Measurements from ENCODE around the gene ANKRD7. TPM values are rescaled to one million over a fixed set of nuclear protein-coding genes. Genes with fewer than 3 reads are reported as not detected.

Gene ANKRD7, protein sequence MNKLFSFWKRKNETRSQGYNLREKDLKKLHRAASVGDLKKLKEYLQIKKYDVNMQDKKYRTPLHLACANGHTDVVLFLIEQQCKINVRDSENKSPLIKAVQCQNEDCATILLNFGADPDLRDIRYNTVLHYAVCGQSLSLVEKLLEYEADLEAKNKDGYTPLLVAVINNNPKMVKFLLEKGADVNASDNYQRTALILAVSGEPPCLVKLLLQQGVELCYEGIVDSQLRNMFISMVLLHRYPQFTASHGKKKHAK
- not detected for total RNA-seq
- long read RNA-seq, result 0 reads

DNA sequence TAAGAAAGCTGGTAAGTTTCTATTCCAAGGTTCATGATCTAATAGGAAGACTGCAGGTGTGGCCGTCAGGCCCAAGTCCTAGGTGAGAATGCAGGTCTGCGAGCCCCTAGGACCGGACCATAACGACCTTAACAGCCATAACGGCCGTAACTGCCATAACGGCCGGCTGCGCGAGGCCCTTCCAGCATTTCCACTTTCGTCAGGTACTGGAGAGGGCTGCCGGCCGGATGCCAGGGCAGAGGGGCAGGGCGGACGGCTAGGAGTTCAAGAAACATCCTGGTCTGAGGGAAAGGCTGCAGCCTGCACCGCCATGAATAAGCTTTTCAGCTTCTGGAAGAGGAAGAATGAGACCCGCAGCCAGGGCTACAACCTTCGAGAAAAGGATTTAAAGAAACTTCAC is at the start of gene ANKRD7:
ANKRD7 (plus strand) TSS at position 184 of the 400 bp plus-strand sequence; CDS start at position 311, 127 bp downstream.
- H3K36me3 ChIP-seq, result no peaks in the 10 kb centered on the region
- H3K27ac ChIP-seq, result no peak within 1 kb of the TSS
- H3K27me3 ChIP-seq, result no peaks in the 10 kb centered on the region
- no peaks in the 10 kb centered on the region for H3K4me1 ChIP-seq
- ATAC-seq, result no peak
- H3K4me3 ChIP-seq, result no peak within 1 kb of the TSS
- 66% methylated on average over 12 of the region's 18 CpGs for WGBS (ENCODE audit: insufficient coverage, low coverage, low lambda C conversion rate, missing lambda C conversion rate)
- no peak for DNase-seq
- TF ChIP-seq POLR2A (IDR thresholded peaks at IDR 0.05), result no peak
- TF ChIP-seq, protein P1, sequence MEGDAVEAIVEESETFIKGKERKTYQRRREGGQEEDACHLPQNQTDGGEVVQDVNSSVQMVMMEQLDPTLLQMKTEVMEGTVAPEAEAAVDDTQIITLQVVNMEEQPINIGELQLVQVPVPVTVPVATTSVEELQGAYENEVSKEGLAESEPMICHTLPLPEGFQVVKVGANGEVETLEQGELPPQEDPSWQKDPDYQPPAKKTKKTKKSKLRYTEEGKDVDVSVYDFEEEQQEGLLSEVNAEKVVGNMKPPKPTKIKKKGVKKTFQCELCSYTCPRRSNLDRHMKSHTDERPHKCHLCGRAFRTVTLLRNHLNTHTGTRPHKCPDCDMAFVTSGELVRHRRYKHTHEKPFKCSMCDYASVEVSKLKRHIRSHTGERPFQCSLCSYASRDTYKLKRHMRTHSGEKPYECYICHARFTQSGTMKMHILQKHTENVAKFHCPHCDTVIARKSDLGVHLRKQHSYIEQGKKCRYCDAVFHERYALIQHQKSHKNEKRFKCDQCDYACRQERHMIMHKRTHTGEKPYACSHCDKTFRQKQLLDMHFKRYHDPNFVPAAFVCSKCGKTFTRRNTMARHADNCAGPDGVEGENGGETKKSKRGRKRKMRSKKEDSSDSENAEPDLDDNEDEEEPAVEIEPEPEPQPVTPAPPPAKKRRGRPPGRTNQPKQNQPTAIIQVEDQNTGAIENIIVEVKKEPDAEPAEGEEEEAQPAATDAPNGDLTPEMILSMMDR (IDR thresholded peaks at IDR 0.05), result no peak
- H3K9me3 ChIP-seq, result no peaks in the 10 kb centered on the region
- intact Hi-C loops (cut with DNase I), result no loop called here

DNA sequence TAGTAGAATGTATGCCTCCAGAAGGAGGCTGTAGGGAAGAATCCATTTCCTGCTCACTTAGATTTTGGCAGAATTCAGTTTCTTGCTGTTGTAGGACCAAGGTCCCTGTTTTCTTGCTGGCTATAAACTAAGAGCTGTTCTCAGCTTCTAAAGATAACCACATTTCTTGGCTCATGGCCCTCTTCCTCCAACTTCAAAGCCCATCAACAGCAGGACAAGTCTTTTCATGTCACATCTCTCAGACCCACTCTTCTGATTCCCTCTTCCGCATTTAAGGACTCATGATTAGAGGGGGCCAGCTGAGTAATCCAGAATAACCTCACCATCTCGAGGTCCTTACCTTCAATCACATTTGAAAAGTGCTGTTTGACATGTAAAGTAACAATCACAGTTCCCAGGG is 48.8 kb upstream of the ANKRD7 start:
- DNase-seq (no peak), ATAC-seq (no peak)
- H3K36me3 ChIP-seq, result no peaks in the 10 kb centered on the region
- H3K27ac ChIP-seq, result no peak overlapping the region
- no peak overlapping the region for H3K4me3 ChIP-seq
- no peaks in the 10 kb centered on the region for H3K9me3 ChIP-seq
- intact Hi-C loops (cut with DNase I), result no loop called here
- WGBS (ENCODE audit: insufficient coverage, low coverage, low lambda C conversion rate, missing lambda C conversion rate), result 51% methylated on average over 2 of the region's 2 CpGs
- H3K27me3 ChIP-seq, result no peaks in the 10 kb centered on the region
- TF ChIP-seq, protein P1 (IDR thresholded peaks at IDR 0.05), result no peak
- no peak for TF ChIP-seq POLR2A (IDR thresholded peaks at IDR 0.05)
- no peaks in the 10 kb centered on the region for H3K4me1 ChIP-seq

DNA sequence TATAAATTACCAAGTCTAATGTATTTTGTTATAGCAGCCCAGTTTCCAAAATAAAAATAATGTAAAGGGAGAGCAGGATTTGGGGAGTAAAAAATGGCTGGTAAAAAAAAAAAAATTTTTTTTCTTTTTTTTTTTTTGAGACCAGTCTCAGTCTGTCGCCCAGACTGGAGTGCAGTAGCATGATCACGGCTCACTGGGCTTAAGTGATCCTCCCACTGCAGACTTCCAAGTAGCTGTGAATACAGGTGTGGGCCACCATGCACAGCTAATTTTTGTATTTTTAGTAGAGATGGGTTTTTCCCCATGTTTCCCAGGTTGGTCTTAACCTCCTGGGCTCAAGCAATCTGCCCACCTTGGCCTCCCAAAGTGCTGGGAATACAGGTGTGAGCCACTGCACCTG is 45.3 kb upstream of the ANKRD7 start:
- WGBS (ENCODE audit: insufficient coverage, low coverage, low lambda C conversion rate, missing lambda C conversion rate), result 60% methylated on average over 1 of the region's 2 CpGs
- DNase-seq (no peak), ATAC-seq (no peak)
- Histone ChIP-seq H3K9me3 (no peaks in the 10 kb centered on the region), H3K4me3 (no peak overlapping the region), H3K27me3 (no peaks in the 10 kb centered on the region), H3K4me1 (peaks cover 0 to 5% (median 2%) of the 10 kb centered on the region in 4 donors), H3K27ac (no peak overlapping the region), H3K36me3 (no peaks in the 10 kb centered on the region)
- intact Hi-C loops (cut with DNase I), result no loop called here
- TF ChIP-seq POLR2A (IDR thresholded peaks at IDR 0.05), result no peak
- TF ChIP-seq, protein P1 (IDR thresholded peaks at IDR 0.05), result no peak

DNA sequence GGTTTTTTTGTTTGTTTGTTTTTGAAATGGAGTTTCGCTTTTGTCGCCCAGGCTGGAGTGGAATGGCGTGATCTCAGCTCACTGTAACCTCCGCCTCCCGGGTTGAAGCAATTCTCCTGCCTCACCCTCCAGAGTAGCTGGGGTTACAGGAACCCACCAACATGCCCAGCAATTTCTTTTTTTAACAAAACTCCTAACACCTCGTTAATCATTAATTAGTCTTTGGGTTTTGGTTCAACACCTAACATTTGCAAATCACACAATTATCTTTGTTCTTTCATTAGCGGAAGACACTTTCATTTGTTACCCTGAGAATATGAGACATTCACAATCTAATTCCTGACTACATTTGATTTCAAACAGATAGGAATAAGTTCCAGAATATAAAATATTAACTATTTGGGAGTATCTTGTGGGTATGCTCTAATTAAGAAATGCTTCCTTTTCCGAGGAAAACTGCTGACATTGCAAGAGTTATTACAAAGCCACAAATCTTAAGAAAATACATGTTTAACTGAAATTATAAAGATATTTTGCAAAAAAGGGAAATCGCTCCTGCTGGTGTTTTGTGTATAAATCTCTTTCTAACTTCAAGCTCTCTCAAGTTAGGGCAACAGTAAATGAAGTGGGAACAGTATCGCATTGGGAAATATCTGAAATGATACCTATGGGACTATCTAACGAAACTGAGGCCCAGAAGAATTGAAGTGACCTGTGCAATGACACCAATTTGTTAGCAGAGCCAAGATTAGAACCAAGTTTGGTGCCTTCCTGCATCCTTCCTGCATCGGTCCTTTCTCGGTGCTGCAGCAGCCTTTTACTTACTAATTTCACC is 41.7 kb upstream of the ANKRD7 start:
- TF ChIP-seq POLR2A (IDR thresholded peaks at IDR 0.05), result no peak
- TF ChIP-seq, protein P1 (IDR thresholded peaks at IDR 0.05), result no peak
- no peaks in the 10 kb centered on the region for H3K27me3 ChIP-seq
- no peaks in the 10 kb centered on the region for H3K9me3 ChIP-seq
- peak overlapping the region; percentile 60 to 84 (median 72) for H3K4me3 ChIP-seq
- WGBS (ENCODE audit: insufficient coverage, low coverage, low lambda C conversion rate, missing lambda C conversion rate), result 58% methylated on average over 13 of the region's 13 CpGs
- DNase-seq (no peak), ATAC-seq (peak in 2 of 4 donors; percentile 6 to 11)
- intact Hi-C loops (cut with DNase I), result no loop called here
- peaks cover 0 to 15% (median 7%) of the 10 kb centered on the region in 4 donors for H3K4me1 ChIP-seq
- H3K27ac ChIP-seq, result peak overlapping the region in 2 of 3 donors; percentile 77 to 87
- no peaks in the 10 kb centered on the region for H3K36me3 ChIP-seq
